Body of pancreas (tissue), 4 donors: ENCODE measurements around the gene ISM1.

Experiments
- CTCF ChIP-seq, 7 experiments: fragments of 450-650 bp in 4 of 7; fragments of 200-600 bp in 3 of 7; sonication (generic) in 3 of 7; IDR thresholded peaks; one replicate each; pipeline ENCODE4 v1.5.1; 2016 to 2019; ENCODE audit warnings: antibody characterized with exemption in 7 of 7
- POLR2A ChIP-seq, 3 donors: fragments of 450-650 bp; IDR thresholded peaks; one replicate each; pipeline ENCODE4 v1.6.1; 2016; ENCODE audit warnings: antibody characterized with exemption in 3 of 3, mild to moderate bottlenecking in 2 of 3

- TF ChIP-seq CTCF (IDR thresholded peaks at IDR 0.05) (no peak), POLR2A (IDR thresholded peaks at IDR 0.05) (no peak)
These were observed 75.0 kb downstream of the ISM1 start for GRCh38 chr20:13296070-13296469.
